DMS153 treated with DMSO at 0.1 percent for 48 hours (cell line): ENCODE measurements around the gene SERTAD1.
"Not testable (repeated sequence)": the region's sequence is repeated elsewhere in the genome, so short reads cannot be mapped to it uniquely, and the experiment has no call there.

Source experiments
- DNase-seq: peaks from one replicate; lab custom pipeline; 2025; ENCODE audit not compliant: unreplicated experiment; lab: John Stamatoyannopoulos, UW

SERTAD1 gene, protein sequence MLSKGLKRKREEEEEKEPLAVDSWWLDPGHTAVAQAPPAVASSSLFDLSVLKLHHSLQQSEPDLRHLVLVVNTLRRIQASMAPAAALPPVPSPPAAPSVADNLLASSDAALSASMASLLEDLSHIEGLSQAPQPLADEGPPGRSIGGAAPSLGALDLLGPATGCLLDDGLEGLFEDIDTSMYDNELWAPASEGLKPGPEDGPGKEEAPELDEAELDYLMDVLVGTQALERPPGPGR

DNA sequence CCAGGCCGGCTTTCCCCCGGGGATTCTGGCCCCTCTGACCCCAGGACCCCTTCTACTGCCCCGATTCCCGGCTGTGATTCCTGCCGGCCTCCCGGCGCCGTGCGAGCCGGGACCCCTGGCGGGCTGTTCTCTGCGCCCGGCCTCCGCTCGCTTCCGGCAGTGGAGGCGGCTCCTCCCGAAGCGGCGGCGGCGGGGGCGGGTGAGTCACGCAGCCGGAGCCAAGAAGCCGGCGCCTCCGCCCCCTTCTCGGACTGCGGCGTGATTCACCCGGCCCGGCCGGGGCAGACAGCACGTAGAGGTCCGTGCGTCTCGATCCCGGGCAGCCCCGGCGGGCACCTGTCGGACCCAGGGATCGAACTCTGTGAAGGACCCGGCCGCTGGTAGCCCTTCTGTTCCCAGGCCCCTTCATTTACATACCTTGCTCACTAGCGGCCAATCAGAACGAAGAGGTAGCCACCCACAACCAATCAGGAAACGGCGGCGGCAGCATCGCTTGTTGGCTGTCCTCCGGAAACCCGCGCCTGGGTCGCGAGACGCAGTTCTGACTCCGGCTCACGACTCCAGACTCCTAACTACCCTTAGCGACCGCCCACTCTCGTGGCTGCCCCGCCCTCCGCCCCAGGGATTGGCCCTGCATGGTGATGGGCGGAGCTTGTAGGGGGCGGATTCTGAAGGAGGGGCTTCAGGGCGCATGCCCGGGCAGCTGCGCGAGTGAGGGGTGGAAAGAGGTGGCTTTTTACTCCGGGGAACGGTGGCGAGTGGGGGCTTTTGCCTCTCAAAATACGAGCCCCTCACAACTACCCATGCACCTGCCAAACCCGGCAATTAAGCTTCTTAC lies at the start of gene SERTAD1:
TSS of gene SERTAD1 (minus strand) at position 543 of the 838 bp plus-strand sequence. CDS start 2,446 bp downstream, outside the sequence.
- peak; percentile 98 for DNase-seq

- DNase-seq: no peak
Measured at GRCh38 chr19:40474737-40475136, 48.9 kb upstream of the SERTAD1 start.

GRCh38 chr19:40472516-40472915 lies 46.7 kb upstream of the SERTAD1 start:
- no peak for DNase-seq

- DNase-seq: no peak
Measured at GRCh38 chr19:40471111-40471510, 45.3 kb upstream of the SERTAD1 start.

DNA sequence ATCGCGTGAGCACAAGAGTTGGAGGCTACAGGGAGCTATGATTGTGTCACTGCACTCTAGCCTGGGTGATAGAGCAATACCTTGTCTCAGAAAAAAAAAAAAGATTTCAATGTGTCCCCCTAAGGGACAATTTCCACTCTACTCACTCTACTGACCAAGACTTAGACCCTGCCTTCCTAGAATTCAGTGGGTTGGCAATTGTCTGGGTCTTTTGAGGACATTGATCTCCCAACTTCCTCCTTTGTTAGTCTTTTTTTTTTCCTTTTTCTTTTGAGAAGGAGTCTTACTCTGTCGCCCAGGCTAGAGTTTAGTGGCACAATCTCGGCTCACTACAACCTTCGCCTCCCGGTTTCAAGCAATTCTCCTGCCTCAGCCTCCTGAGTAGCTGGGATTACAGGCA lies 43.2 kb upstream of the SERTAD1 start:
- DNase-seq: no peak

GRCh38 chr19:40466985-40467734 lies 41.4 kb upstream of the SERTAD1 start, which contains the start of gene SPTBN4:
Gene SPTBN4 (plus strand): TSS chr19:40467001. CDS start chr19:40472622, 5,621 bp downstream.
- DNase-seq: no peak

DNA sequence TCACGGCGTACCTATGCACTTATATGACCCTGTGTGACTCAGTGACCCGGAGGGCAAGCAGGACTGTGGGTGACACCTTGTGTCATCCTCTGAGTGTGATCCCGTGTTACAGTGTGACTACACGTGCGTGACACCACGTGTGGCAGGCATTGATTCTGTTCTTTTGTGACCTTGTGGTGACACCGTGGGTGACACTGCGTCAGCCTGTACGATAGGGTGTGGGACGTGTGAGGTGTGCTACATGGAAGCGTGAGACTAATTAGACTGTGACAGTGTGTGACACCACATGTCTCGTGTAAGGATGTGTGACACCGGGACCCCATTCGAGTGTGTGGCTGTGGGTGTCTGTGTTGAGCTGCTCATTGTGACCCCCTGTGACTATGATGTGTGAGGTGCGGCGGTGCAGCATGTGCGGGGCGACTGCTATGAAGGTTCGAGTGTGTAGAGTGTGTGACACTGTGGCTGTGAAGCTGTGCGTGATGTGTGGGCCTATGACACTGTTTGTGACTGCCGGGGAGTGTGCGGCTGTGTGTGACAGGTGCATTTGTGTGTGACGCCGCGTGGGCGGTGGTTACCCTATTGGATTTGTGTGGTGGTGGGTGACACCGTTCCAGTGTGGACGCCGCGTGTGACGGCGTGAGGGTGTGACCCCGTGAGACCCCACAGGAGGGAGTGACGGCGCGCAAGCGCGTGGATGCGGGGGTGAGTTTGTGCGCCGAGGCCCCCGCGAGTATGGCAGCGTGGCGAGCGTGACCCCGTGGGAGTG lies 40.6 kb upstream of the SERTAD1 start:
- DNase-seq: no peak

GRCh38 chr19:40465557-40466218 lies 39.9 kb upstream of the SERTAD1 start, which contains the start of gene BLVRB:
Gene BLVRB (minus strand): TSS chr19:40465745. CDS start chr19:40465688, 57 bp downstream.
- DNase-seq: peak; percentile 96

DNA sequence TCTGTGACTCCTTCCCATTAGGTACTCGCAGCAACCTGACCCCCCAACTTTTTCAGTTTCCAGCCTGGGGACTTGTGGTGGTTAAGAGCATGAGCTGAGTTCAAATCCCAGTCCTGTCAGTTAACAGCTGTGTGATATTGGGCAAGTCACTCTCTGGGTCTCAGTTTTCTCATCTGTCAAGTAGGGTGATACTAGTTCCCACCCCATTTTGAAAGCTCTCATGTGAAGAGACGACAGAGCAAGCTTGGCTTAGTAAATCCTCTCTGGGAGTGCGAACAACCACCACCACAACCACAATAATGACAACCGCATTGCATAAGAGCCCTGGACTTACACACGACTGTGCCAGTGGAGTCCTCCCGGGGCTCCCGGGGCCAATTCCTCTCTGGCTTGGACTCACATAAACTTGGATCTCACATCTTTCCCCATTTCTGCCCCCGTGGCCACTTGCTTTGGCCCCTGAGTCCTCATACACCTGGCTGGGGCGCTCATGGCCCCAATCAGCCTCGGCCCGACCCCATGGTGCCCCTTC lies 39.3 kb upstream of the SERTAD1 start:
- peak; percentile 22 for DNase-seq

GRCh38 chr19:40464059-40465024 lies 38.5 kb upstream of the SERTAD1 start:
- DNase-seq: peak; percentile 58

DNA sequence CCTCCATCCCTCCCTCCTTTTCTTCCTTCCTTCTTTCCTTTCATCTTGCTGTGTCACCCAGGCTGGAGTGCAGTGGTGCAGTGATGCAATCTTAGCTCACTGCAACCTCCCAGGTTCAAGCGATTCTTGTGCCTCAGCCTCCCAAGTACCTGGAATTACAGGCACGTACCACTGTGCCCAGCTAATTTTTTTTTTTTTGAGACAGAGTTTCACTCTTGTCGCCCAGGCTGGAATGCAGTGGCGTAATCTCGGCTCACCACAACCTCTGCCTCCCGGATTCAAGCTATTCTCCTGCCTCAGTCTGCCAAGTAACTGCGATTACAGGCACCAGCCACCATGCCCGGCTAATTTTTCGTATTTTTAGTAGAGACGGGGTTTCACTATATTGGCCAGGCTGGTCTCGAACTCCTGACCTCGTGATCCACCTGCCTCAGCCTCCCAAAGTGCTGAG lies 37.8 kb upstream of the SERTAD1 start:
- not testable (repeated sequence) for DNase-seq

GRCh38 chr19:40461669-40462221 lies 36.0 kb upstream of the SERTAD1 start:
- DNase-seq: no peak

- DNase-seq: no peak
Measured at GRCh38 chr19:40460185-40460584, 34.4 kb upstream of the SERTAD1 start.

DNA sequence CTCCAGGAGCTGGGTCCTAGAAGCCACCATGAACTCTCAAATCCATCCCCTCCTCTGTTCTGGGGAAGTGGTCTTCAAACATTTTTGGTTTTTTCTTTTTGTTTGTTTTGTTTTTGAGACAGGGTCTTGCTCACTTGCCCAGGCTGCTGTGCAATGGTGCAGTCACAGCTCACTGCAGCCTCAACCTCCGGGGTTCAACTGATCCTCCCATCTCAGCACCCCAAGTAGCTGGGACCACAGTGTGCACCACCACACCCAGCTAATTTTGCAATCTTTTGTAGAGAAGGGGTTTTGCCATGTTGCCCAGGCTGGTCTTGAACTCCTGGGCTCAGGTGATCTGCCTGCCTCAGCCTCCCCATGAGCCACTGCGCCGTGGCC lies 32.8 kb upstream of the SERTAD1 start:
- DNase-seq: no peak

- DNase-seq: no peak
Measured at GRCh38 chr19:40457953-40458596, 32.3 kb upstream of the SERTAD1 start.

- DNase-seq: no peak
Measured at GRCh38 chr19:40457048-40457447, 31.3 kb upstream of the SERTAD1 start.

- DNase-seq: not testable (repeated sequence)
Measured at GRCh38 chr19:40453943-40454342, 28.2 kb upstream of the SERTAD1 start.
